ENCODE measurements around the gene AZU1.

DNA sequence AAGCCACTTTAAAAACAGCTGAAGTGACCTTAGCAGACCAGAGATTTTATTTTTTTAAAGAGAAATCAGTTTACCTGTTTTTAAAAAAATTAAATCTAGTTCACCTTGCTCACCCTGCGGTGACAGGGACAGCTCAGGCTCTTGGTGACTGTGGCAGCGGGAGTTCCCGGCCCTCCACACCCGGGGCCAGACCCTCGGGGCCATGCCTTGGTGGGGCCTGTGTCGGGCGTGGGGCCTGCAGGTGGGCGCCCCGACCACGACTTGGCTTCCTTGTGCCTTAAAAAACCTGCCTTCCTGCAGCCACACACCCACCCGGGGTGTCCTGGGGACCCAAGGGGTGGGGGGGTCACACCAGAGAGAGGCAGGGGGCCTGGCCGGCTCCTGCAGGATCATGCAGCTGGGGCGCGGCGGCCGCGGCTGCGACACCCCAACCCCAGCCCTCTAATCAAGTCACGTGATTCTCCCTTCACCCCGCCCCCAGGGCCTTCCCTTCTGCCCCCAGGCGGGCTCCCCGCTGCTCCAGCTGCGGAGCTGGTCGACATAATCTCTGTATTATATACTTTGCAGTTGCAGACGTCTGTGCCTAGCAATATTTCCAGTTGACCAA, 16.7 kb upstream of the AZU1 start:
- no peak for TF ChIP-seq RAD21 (conservative IDR thresholded peaks at IDR 0.05 in 1 of 2, IDR thresholded peaks at IDR 0.05 in 1 of 2)
- TF ChIP-seq EP300 (IDR thresholded peaks at IDR 0.05), result no peak
- TF ChIP-seq JUNB (IDR thresholded peaks at IDR 0.05), result no peak
- TF ChIP-seq POLR2A (IDR thresholded peaks at IDR 0.05; ENCODE audit: low read length), result no peak
- TF ChIP-seq, protein P1, sequence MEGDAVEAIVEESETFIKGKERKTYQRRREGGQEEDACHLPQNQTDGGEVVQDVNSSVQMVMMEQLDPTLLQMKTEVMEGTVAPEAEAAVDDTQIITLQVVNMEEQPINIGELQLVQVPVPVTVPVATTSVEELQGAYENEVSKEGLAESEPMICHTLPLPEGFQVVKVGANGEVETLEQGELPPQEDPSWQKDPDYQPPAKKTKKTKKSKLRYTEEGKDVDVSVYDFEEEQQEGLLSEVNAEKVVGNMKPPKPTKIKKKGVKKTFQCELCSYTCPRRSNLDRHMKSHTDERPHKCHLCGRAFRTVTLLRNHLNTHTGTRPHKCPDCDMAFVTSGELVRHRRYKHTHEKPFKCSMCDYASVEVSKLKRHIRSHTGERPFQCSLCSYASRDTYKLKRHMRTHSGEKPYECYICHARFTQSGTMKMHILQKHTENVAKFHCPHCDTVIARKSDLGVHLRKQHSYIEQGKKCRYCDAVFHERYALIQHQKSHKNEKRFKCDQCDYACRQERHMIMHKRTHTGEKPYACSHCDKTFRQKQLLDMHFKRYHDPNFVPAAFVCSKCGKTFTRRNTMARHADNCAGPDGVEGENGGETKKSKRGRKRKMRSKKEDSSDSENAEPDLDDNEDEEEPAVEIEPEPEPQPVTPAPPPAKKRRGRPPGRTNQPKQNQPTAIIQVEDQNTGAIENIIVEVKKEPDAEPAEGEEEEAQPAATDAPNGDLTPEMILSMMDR (IDR thresholded peaks at IDR 0.05), result no peak
- TF ChIP-seq CHD2 (IDR thresholded peaks at IDR 0.05; ENCODE audit: low read length, partially characterized antibody), result no peak
- TF ChIP-seq, protein P2, sequence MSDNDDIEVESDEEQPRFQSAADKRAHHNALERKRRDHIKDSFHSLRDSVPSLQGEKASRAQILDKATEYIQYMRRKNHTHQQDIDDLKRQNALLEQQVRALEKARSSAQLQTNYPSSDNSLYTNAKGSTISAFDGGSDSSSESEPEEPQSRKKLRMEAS (IDR thresholded peaks at IDR 0.05), result no peak
- TF ChIP-seq, protein P3, sequence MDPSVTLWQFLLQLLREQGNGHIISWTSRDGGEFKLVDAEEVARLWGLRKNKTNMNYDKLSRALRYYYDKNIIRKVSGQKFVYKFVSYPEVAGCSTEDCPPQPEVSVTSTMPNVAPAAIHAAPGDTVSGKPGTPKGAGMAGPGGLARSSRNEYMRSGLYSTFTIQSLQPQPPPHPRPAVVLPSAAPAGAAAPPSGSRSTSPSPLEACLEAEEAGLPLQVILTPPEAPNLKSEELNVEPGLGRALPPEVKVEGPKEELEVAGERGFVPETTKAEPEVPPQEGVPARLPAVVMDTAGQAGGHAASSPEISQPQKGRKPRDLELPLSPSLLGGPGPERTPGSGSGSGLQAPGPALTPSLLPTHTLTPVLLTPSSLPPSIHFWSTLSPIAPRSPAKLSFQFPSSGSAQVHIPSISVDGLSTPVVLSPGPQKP (IDR thresholded peaks at IDR 0.05; ENCODE audit: low read depth, low read length), result no peak
- TF ChIP-seq CHD4 (IDR thresholded peaks at IDR 0.05; ENCODE audit: borderline replicate concordance), result no peak
- TF ChIP-seq HOXB5 (CRISPR knock-in tag; IDR thresholded peaks at IDR 0.05), result no peak
- TF ChIP-seq SMC3 (IDR thresholded peaks at IDR 0.05), result no peak
- TF ChIP-seq TP53 (CRISPR knock-in tag; IDR thresholded peaks at IDR 0.05), result no peak
- TF ChIP-seq FOSL2 (IDR thresholded peaks at IDR 0.05), result no peak
- no peak for TF ChIP-seq FOSL2 (CRISPR knock-in tag; IDR thresholded peaks at IDR 0.05)
